ENCODE results near the gene ANKS1B. TPM values are rescaled to one million over a fixed set of nuclear protein-coding genes. Genes with fewer than 3 reads are reported as not detected.
"Not testable (repeated sequence)": the region's sequence is repeated elsewhere in the genome, so short reads cannot be mapped to it uniquely, and the experiment has no call there.

ANKS1B gene
- 1.4 and 2.4 TPM in 2 replicates for total RNA-seq (2014; rRNA removed; shearing (Covaris generic))

- Histone ChIP-seq H3K27me3 (no peaks in the 10 kb centered on the region), H3K4me3 (peak within 1 kb of the TSS; percentile 85), H3K36me3 (no peaks in the 10 kb centered on the region), H3K4me1 (0 out of 2 replicates have a peak, but pooled peaks cover 3% of the 10 kb centered on the region), H3K27ac (peak within 1 kb of the TSS; percentile 23; the same call in 1 of the 2 replicates), H3K9me3 (replicated peaks) (no peaks in the 10 kb centered on the region)
- peak; percentile 60 to 77 for DNase-seq
These were observed at the start of gene ANKS1B for GRCh38 chr12:99984271-99985128. Gene ANKS1B (minus strand): TSS chr12:99984936. CDS start chr12:99984237, 699 bp downstream.

- DNase-seq = no peak
- H3K27me3 ChIP-seq = no peaks in the 10 kb centered on the region
These were observed 47.1 kb upstream of the ANKS1B start for GRCh38 chr12:100031836-100032235.

GRCh38 chr12:100027671-100028070, 42.9 kb upstream of the ANKS1B start:
- no peaks in the 10 kb centered on the region for H3K36me3 ChIP-seq
- H3K4me1 ChIP-seq = no peaks in the 10 kb centered on the region

More at GRCh38 chr12:100031836-100032235, 47.1 kb upstream of the ANKS1B start:
- H3K4me3 ChIP-seq = no peak overlapping the region
- H3K9me3 ChIP-seq (replicated peaks) = no peaks in the 10 kb centered on the region
- H3K36me3 ChIP-seq = peaks cover 6% of the 10 kb centered on the region; the same call in 1 of the 2 replicates
- no peak overlapping the region for H3K27ac ChIP-seq
- no peaks in the 10 kb centered on the region for H3K4me1 ChIP-seq

GRCh38 chr12:100026241-100026640, 41.5 kb upstream of the ANKS1B start:
- DNase-seq = no peak
- Histone ChIP-seq H3K27ac (no peak overlapping the region), H3K4me1 (no peaks in the 10 kb centered on the region), H3K36me3 (no peaks in the 10 kb centered on the region), H3K27me3 (no peaks in the 10 kb centered on the region), H3K9me3 (replicated peaks) (no peaks in the 10 kb centered on the region), H3K4me3 (no peak overlapping the region)

More at GRCh38 chr12:100027671-100028070, 42.9 kb upstream of the ANKS1B start:
- H3K4me3 ChIP-seq = no peak overlapping the region
- no peak for DNase-seq
- H3K27me3 ChIP-seq = no peaks in the 10 kb centered on the region
- H3K9me3 ChIP-seq (replicated peaks) = no peaks in the 10 kb centered on the region
- no peak overlapping the region for H3K27ac ChIP-seq

- H3K27me3 ChIP-seq = no peaks in the 10 kb centered on the region
- DNase-seq = no peak
- H3K27ac ChIP-seq = no peak overlapping the region
- no peaks in the 10 kb centered on the region for H3K36me3 ChIP-seq
- no peak overlapping the region for H3K4me3 ChIP-seq
- no peaks in the 10 kb centered on the region for H3K4me1 ChIP-seq
- H3K9me3 ChIP-seq (replicated peaks) = no peaks in the 10 kb centered on the region
These were observed 40.3 kb upstream of the ANKS1B start for GRCh38 chr12:100024974-100025555.

- no peaks in the 10 kb centered on the region for H3K4me1 ChIP-seq
- H3K27ac ChIP-seq = no peak overlapping the region
- H3K4me3 ChIP-seq = no peak overlapping the region
- H3K27me3 ChIP-seq = no peaks in the 10 kb centered on the region
- DNase-seq = no peak
- no peaks in the 10 kb centered on the region; the same call in 1 of the 2 replicates for H3K9me3 ChIP-seq (replicated peaks)
- H3K36me3 ChIP-seq = no peaks in the 10 kb centered on the region
These were observed 35.6 kb upstream of the ANKS1B start for GRCh38 chr12:100020370-100020769.

GRCh38 chr12:100017056-100017455, 32.3 kb upstream of the ANKS1B start:
- no peak for DNase-seq
- Histone ChIP-seq H3K4me1 (no peaks in the 10 kb centered on the region), H3K9me3 (replicated peaks) (no peaks in the 10 kb centered on the region; the same call in 1 of the 2 replicates)

GRCh38 chr12:100016304-100016703, 31.6 kb upstream of the ANKS1B start:
- H3K27ac ChIP-seq; H3K27me3 ChIP-seq; H3K4me1 ChIP-seq; DNase-seq; H3K4me3 ChIP-seq; H3K36me3 ChIP-seq; H3K9me3 ChIP-seq (replicated peaks): not testable (repeated sequence)

More at GRCh38 chr12:100017056-100017455, 32.3 kb upstream of the ANKS1B start:
- Histone ChIP-seq H3K36me3 (no peaks in the 10 kb centered on the region), H3K27ac (no peak overlapping the region), H3K4me3 (no peak overlapping the region), H3K27me3 (no peaks in the 10 kb centered on the region)

- H3K27ac ChIP-seq; H3K4me3 ChIP-seq; H3K36me3 ChIP-seq; H3K4me1 ChIP-seq; H3K9me3 ChIP-seq (replicated peaks); H3K27me3 ChIP-seq: not testable (repeated sequence)
- DNase-seq = peak; percentile 40 to 53
These were observed 21.1 kb upstream of the ANKS1B start for GRCh38 chr12:100005846-100006245.

GRCh38 chr12:99997806-99998205, 13.1 kb upstream of the ANKS1B start:
- no peak for DNase-seq
- Histone ChIP-seq H3K27me3 (no peaks in the 10 kb centered on the region), H3K27ac (no peak overlapping the region), H3K9me3 (replicated peaks) (no peaks in the 10 kb centered on the region), H3K4me3 (no peak overlapping the region), H3K36me3 (no peaks in the 10 kb centered on the region), H3K4me1 (no peaks in the 10 kb centered on the region)

GRCh38 chr12:99996095-99996494, 11.4 kb upstream of the ANKS1B start:
- no peaks in the 10 kb centered on the region for H3K27me3 ChIP-seq
- no peak overlapping the region for H3K27ac ChIP-seq
- H3K9me3 ChIP-seq (replicated peaks) = no peaks in the 10 kb centered on the region
- no peaks in the 10 kb centered on the region for H3K4me1 ChIP-seq
- no peak overlapping the region for H3K4me3 ChIP-seq
- no peaks in the 10 kb centered on the region for H3K36me3 ChIP-seq
- DNase-seq = no peak

GRCh38 chr12:99985631-99986030, 895 bp upstream of the ANKS1B start:
- no peaks in the 10 kb centered on the region for H3K36me3 ChIP-seq
- H3K27me3 ChIP-seq = no peaks in the 10 kb centered on the region
- no peak overlapping the region for H3K27ac ChIP-seq
- H3K4me1 ChIP-seq = 0 out of 2 replicates have a peak, but pooled peaks cover 3% of the 10 kb centered on the region
- no peaks in the 10 kb centered on the region for H3K9me3 ChIP-seq (replicated peaks)
- peak in 1 of 2 experiments; percentile 4 for DNase-seq
- peak overlapping the region; percentile 85 for H3K4me3 ChIP-seq

GRCh38 chr12:99985129-99985570, 414 bp upstream of the ANKS1B start:
- no peaks in the 10 kb centered on the region for H3K9me3 ChIP-seq (replicated peaks)
- peak overlapping the region; percentile 85 for H3K4me3 ChIP-seq
- 0 out of 2 replicates have a peak, but pooled peaks cover 3% of the 10 kb centered on the region for H3K4me1 ChIP-seq
- DNase-seq = peak in 1 of 2 experiments; percentile 5
- H3K27me3 ChIP-seq = no peaks in the 10 kb centered on the region
- no peaks in the 10 kb centered on the region for H3K36me3 ChIP-seq
- peak overlapping the region; percentile 23; the same call in 1 of the 2 replicates for H3K27ac ChIP-seq

GRCh38 chr12:99983456-99984258, 1.1 kb downstream of the ANKS1B start:
- H3K9me3 ChIP-seq (replicated peaks) = no peaks in the 10 kb centered on the region
- H3K4me3 ChIP-seq = peak overlapping the region; percentile 85; the same call in 1 of the 2 replicates
- H3K27ac ChIP-seq = no peak overlapping the region
- no peak for DNase-seq
- no peaks in the 10 kb centered on the region for H3K27me3 ChIP-seq
- H3K4me1 ChIP-seq = 0 out of 2 replicates have a peak, but pooled peaks cover 3% of the 10 kb centered on the region
- H3K36me3 ChIP-seq = no peaks in the 10 kb centered on the region

All from SJCRH30 (cell line).